ENCODE measurements around the gene RIMKLB.

Gene RIMKLB

GRCh38 chr12:8687846-8688601, 9.8 kb upstream of the RIMKLB start:
- no peak for TF ChIP-seq CTCF (IDR thresholded peaks at IDR 0.05; ENCODE audit: insufficient read depth, low read depth, low read length, missing control alignments)
- no peak overlapping the region for H3K4me3 ChIP-seq (ENCODE audit: low read depth, low read length)
- DNase-seq (ENCODE audit: low read depth): peak; percentile 24

DNA sequence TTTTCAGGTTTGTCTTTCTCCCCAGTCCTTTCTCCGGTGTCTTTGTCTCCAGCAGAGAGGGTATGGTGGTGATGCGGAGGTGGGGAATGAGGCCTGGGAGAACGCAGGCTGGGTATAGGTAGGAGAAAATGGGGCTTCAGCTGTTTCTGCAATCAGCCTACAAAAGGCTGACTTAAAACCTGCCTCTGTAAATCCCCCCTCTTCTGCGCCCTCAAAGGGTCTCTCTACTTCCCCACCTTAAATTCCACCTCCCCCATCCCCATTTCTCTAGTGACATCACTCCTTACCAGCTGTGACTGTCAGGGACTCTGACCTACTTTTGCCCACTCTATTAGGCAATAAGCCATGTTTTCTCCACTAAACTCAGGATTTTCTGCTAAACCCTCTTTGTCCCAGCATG, 8.1 kb upstream of the RIMKLB start:
- TF ChIP-seq CTCF (IDR thresholded peaks at IDR 0.05; ENCODE audit: insufficient read depth, low read depth, low read length, missing control alignments): no peak
- no peak for DNase-seq (ENCODE audit: low read depth)

DNA sequence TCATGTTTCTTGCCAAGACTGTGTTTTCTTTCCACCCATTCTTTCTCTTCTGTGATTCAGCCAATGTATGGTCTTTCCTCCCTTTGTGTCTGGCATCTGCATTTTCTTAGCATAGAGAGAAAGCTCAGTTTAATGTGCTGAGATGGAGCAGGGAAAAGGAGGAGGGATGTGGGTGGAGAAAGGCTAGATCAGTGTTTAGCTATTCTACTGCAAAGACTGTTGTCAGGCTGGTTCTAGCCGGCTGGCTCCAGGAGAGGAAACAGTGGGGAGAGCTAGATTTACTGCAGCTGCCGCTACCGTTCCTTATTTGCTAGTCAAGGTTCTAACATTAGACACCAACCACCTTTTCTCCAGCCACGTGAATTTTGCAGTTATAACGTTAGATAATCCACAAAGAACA, 5.2 kb upstream of the RIMKLB start:
- no peak for DNase-seq (ENCODE audit: low read depth)
- no peak overlapping the region for H3K4me3 ChIP-seq (ENCODE audit: low read depth, low read length)
- no peak for TF ChIP-seq CTCF (IDR thresholded peaks at IDR 0.05; ENCODE audit: insufficient read depth, low read depth, low read length, missing control alignments)

More for the DNA sequence above, 8.1 kb upstream of the RIMKLB start:
- no peak overlapping the region for H3K4me3 ChIP-seq (ENCODE audit: low read depth, low read length)

GRCh38 chr12:8695116-8695515, 2.7 kb upstream of the RIMKLB start:
- H3K4me3 ChIP-seq (ENCODE audit: low read depth, low read length): no peak overlapping the region
- no peak for TF ChIP-seq CTCF (IDR thresholded peaks at IDR 0.05; ENCODE audit: insufficient read depth, low read depth, low read length, missing control alignments)

GRCh38 chr12:8696442-8697090, 1.2 kb upstream of the RIMKLB start:
- no peak for DNase-seq (ENCODE audit: low read depth)
- peak overlapping the region; percentile 53 for H3K4me3 ChIP-seq (ENCODE audit: low read depth, low read length)
- TF ChIP-seq CTCF (IDR thresholded peaks at IDR 0.05; ENCODE audit: insufficient read depth, low read depth, low read length, missing control alignments): no peak

More at GRCh38 chr12:8695116-8695515, 2.7 kb upstream of the RIMKLB start:
- DNase-seq (ENCODE audit: low read depth): no peak

GRCh38 chr12:8697120-8697475, 693 bp upstream of the RIMKLB start:
- peak overlapping the region; percentile 53 for H3K4me3 ChIP-seq (ENCODE audit: low read depth, low read length)
- DNase-seq (ENCODE audit: low read depth): no peak
- TF ChIP-seq CTCF (IDR thresholded peaks at IDR 0.05; ENCODE audit: insufficient read depth, low read depth, low read length, missing control alignments): no peak
